Gastrocnemius medialis (tissue), 4 donors: ENCODE results near the gene PLSCR3.

Source experiments
- POLR2A ChIP-seq, 2 donors: fragments of 450-650 bp; IDR thresholded peaks; one replicate each; pipeline ENCODE4 v1.6.1; 2017; ENCODE audit warnings: antibody characterized with exemption in 2 of 2, mild to moderate bottlenecking in 2 of 2, moderate library complexity in 2 of 2
- TF ChIP-seq, protein P1 (sequence below), 5 experiments: fragments of 450-650 bp in 3 of 5; fragments of 200-600 bp in 2 of 5; sonication (generic) in 2 of 5; IDR thresholded peaks in 4 of 5; conservative IDR thresholded peaks in 1 of 5; 1 replicate in 4 of 5; 2 replicates in 1 of 5; pipeline ENCODE4 v1.5.1; 2016 to 2019; ENCODE audit warnings: antibody characterized with exemption in 5 of 5, mild to moderate bottlenecking in 3 of 5, moderate library complexity in 3 of 5

DNA sequence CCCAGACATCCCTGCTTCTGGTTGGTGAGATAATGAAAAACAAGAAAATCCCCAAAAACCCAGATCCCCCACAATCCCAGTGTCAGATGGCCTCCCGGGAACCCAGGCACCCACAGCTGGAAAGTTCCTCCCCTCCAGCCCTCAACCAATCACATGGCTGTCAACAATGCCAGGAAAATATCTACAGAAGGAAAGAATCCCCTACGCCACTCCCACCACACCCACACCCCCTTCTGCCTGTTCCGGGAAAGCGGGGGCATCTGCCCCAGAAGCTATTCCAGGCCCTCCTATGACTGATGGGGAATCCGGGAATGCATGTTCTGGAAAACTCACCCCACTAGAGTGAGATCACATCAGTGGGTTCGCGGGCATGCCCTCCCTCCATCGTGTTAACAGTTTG lies 37.6 kb downstream of the PLSCR3 start:
- no peak for TF ChIP-seq POLR2A (IDR thresholded peaks at IDR 0.05)
- TF ChIP-seq, protein P1, sequence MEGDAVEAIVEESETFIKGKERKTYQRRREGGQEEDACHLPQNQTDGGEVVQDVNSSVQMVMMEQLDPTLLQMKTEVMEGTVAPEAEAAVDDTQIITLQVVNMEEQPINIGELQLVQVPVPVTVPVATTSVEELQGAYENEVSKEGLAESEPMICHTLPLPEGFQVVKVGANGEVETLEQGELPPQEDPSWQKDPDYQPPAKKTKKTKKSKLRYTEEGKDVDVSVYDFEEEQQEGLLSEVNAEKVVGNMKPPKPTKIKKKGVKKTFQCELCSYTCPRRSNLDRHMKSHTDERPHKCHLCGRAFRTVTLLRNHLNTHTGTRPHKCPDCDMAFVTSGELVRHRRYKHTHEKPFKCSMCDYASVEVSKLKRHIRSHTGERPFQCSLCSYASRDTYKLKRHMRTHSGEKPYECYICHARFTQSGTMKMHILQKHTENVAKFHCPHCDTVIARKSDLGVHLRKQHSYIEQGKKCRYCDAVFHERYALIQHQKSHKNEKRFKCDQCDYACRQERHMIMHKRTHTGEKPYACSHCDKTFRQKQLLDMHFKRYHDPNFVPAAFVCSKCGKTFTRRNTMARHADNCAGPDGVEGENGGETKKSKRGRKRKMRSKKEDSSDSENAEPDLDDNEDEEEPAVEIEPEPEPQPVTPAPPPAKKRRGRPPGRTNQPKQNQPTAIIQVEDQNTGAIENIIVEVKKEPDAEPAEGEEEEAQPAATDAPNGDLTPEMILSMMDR (IDR thresholded peaks at IDR 0.05 in 4 of 5, conservative IDR thresholded peaks at IDR 0.05 in 1 of 5): no peak
